Nephron (organoid): Measurements from ENCODE around the gene MAP4K4.

Experiments
- H3K27ac Mint-ChIP-seq, 3 experiments: 2 replicates each; pipeline ENCODE4 v1.8.0; 2020; ENCODE audit warnings: mixed read lengths in 3 of 3, mild to moderate bottlenecking in 2 of 3, moderate library complexity in 1 of 3
- H3K27me3 Mint-ChIP-seq: 2 replicates; pipeline ENCODE4 v1.8.0; 2021; ENCODE audit warnings: low read depth, mild to moderate bottlenecking, moderate library complexity, mixed read lengths
- H3K36me3 Mint-ChIP-seq: 2 replicates; pipeline ENCODE4 v1.8.0; 2020; ENCODE audit warnings: low read depth, mixed read lengths
- H3K4me1 Mint-ChIP-seq: 2 replicates; pipeline ENCODE4 v1.8.0; 2020; ENCODE audit warnings: mixed read lengths
- H3K4me3 Mint-ChIP-seq, 3 experiments: 2 replicates each; pipeline ENCODE4 v1.8.0; 2020; ENCODE audit warnings: mild to moderate bottlenecking in 3 of 3, mixed read lengths in 3 of 3, moderate library complexity in 2 of 3
- H3K9me3 Mint-ChIP-seq: 2 replicates; pipeline ENCODE4 v1.8.0; 2020; ENCODE audit warnings: mixed read lengths
- CTCF ChIP-seq, 3 experiments: fragments of 200-600 bp; sonication (generic); IDR thresholded peaks; one replicate each; pipeline ENCODE4 v1.5.0; 2021; ENCODE audit warnings: antibody characterized with exemption in 3 of 3; ENCODE audit not compliant: unreplicated experiment in 3 of 3

Gene MAP4K4

GRCh38 chr2:101790416-101790815, 92.9 kb downstream of the MAP4K4 start:
- TF ChIP-seq CTCF (IDR thresholded peaks at IDR 0.05; ENCODE audit: unreplicated experiment in 3 of 3) = no peak
- H3K36me3 Mint-ChIP-seq = peaks cover 19% of the 10 kb centered on the region
- H3K9me3 Mint-ChIP-seq = no peaks in the 10 kb centered on the region
- H3K4me1 Mint-ChIP-seq = peaks cover 87% of the 10 kb centered on the region
- no peaks in the 10 kb centered on the region for H3K27me3 Mint-ChIP-seq
- H3K27ac Mint-ChIP-seq = peak overlapping the region; percentile 68 to 84 (median 74)
- no peak overlapping the region for H3K4me3 Mint-ChIP-seq

- H3K27me3 Mint-ChIP-seq = no peaks in the 10 kb centered on the region
- TF ChIP-seq CTCF (IDR thresholded peaks at IDR 0.05; ENCODE audit: unreplicated experiment in 3 of 3) = no peak
- no peaks in the 10 kb centered on the region for H3K9me3 Mint-ChIP-seq
- peaks cover 89% of the 10 kb centered on the region for H3K4me1 Mint-ChIP-seq
- peaks cover 19% of the 10 kb centered on the region for H3K36me3 Mint-ChIP-seq
- H3K4me3 Mint-ChIP-seq = peak overlapping the region in 1 of 3 experiments; percentile 15
- peak overlapping the region; percentile 68 to 84 (median 74) for H3K27ac Mint-ChIP-seq
Observed at GRCh38 chr2:101790857-101791256, 93.3 kb downstream of the MAP4K4 start.

- Mint-ChIP-seq H3K9me3 (no peaks in the 10 kb centered on the region), H3K4me1 (peaks cover 89% of the 10 kb centered on the region), H3K4me3 (no peak overlapping the region), H3K36me3 (peaks cover 19% of the 10 kb centered on the region), H3K27ac (peak overlapping the region; percentile 34 to 68 (median 58)), H3K27me3 (no peaks in the 10 kb centered on the region)
- no peak for TF ChIP-seq CTCF (IDR thresholded peaks at IDR 0.05; ENCODE audit: unreplicated experiment in 3 of 3)
Observed at GRCh38 chr2:101792208-101792607, 94.7 kb downstream of the MAP4K4 start.

- TF ChIP-seq CTCF (IDR thresholded peaks at IDR 0.05; ENCODE audit: unreplicated experiment in 3 of 3) = peak in 1 of 3 experiments; percentile 9
- Mint-ChIP-seq H3K27me3 (no peaks in the 10 kb centered on the region), H3K4me1 (peaks cover 84% of the 10 kb centered on the region)
Observed at GRCh38 chr2:101793277-101793969, 95.9 kb downstream of the MAP4K4 start.

GRCh38 chr2:101794141-101794540, 96.6 kb downstream of the MAP4K4 start:
- peaks cover 19% of the 10 kb centered on the region for H3K36me3 Mint-ChIP-seq
- peak overlapping the region; percentile 65 to 74 (median 68) for H3K27ac Mint-ChIP-seq
- TF ChIP-seq CTCF (IDR thresholded peaks at IDR 0.05; ENCODE audit: unreplicated experiment in 3 of 3) = no peak

More at GRCh38 chr2:101793277-101793969, 95.9 kb downstream of the MAP4K4 start:
- Mint-ChIP-seq H3K9me3 (no peaks in the 10 kb centered on the region), H3K27ac (peak overlapping the region; percentile 65 to 74 (median 68)), H3K36me3 (peaks cover 19% of the 10 kb centered on the region), H3K4me3 (peak overlapping the region in 1 of 3 experiments; percentile 2)

GRCh38 chr2:101795033-101795432, 97.5 kb downstream of the MAP4K4 start:
- H3K9me3 Mint-ChIP-seq = no peaks in the 10 kb centered on the region
- H3K36me3 Mint-ChIP-seq = peaks cover 18% of the 10 kb centered on the region
- no peaks in the 10 kb centered on the region for H3K27me3 Mint-ChIP-seq
- H3K4me3 Mint-ChIP-seq = no peak overlapping the region
- TF ChIP-seq CTCF (IDR thresholded peaks at IDR 0.05; ENCODE audit: unreplicated experiment in 3 of 3) = no peak
- peaks cover 77% of the 10 kb centered on the region for H3K4me1 Mint-ChIP-seq
- peak overlapping the region; percentile 19 to 68 (median 22) for H3K27ac Mint-ChIP-seq

More at GRCh38 chr2:101794141-101794540, 96.6 kb downstream of the MAP4K4 start:
- no peaks in the 10 kb centered on the region for H3K9me3 Mint-ChIP-seq
- peaks cover 78% of the 10 kb centered on the region for H3K4me1 Mint-ChIP-seq
- H3K4me3 Mint-ChIP-seq = peak overlapping the region in 1 of 3 experiments; percentile 2
- no peaks in the 10 kb centered on the region for H3K27me3 Mint-ChIP-seq
